ENCODE results near the gene CENPB.

The CENPB gene

DNA sequence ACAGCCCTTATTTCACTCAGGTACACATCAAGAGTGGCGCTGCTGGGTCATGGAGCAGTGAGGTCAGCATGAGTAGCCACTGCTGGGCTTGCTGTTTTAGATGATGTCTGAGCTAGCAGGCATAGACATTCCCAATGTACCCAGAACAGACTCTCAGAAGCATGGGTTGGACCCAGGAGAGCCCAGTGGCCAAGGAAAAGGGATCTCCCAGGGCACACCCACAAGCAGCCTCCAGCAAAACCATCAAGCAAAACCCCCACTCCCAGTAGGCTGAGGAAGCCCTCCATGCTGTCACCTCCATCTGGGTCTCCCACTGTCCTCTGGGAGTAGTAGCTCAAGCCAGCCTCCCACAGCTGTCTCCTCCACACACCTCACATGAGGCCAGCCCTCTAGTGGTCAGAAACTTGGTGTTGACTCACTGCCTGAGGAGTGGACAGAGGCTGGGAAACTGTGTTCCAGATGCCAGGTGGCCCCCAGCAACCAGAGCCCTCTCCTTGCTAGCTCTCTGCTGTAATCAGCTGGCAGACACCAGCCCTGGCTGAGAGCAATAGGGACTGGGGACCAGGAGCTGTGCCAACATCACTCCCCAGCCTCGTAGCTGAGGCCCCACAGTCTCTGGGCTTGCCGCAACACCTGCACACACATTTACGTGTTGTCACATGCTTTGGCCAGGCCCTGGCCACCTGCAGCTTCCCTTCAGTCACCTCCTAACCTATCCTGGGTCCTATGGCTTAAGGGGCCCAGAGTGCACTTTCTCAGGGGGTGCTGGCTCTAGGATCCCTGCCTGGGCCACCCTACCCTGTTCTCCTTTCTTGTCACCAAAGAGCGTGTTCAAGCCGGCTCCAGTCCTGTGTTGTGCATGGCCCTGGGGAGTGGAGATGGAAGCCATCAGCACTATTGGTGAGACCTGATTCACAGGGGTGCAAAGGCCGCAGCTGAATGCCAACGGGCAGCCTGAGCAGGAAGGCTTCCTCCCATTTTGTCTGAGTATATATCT, 31.9 kb upstream of the CENPB start:
- Mint-ChIP-seq H3K36me3 (ENCODE audit: low read depth) (peaks cover 30% of the 10 kb centered on the region), H3K27ac (peak overlapping the region; percentile 99), H3K4me3 (no peak overlapping the region), H3K9me3 (no peaks in the 10 kb centered on the region), H3K4me1 (ENCODE audit: low read depth) (peaks cover 38% of the 10 kb centered on the region), H3K27me3 (peaks cover 2% of the 10 kb centered on the region)
- intact Hi-C loops (cut with micrococcal nuclease), result no loop called here

DNA sequence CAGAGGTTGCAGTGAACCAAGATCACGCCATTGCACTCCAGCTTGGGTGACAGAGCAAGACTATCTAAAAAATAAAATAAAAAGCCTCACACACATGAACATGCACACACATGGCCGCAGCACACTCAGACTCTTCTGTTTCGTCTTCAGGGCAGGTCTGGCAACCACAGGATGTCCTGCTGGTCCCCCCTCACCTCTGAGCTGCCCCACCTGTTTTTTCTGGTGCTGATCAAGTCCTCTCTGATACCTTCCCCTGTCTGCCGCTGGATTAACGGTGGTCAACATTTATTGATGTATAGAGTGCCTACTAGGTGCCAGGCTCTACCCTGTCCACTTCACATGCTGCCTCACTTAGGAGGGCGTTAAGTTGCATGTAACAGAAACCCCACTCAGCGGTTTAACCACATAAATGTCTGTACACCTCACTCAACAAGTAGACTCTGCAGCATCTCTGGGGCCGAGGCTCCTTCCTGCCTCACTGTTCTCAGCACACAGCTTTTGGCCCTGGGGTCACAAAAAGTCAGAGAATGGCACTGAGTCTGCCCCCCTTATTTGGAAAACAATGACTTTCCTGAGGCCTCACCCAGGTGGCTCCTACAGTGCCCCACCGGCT, 29.3 kb upstream of the CENPB start:
- peaks cover 2% of the 10 kb centered on the region for H3K27me3 Mint-ChIP-seq
- peaks cover 50% of the 10 kb centered on the region for H3K4me1 Mint-ChIP-seq (ENCODE audit: low read depth)
- H3K27ac Mint-ChIP-seq, result peak overlapping the region; percentile 1
- intact Hi-C loops (cut with micrococcal nuclease), result no loop called here
- no peak overlapping the region for H3K4me3 Mint-ChIP-seq
- H3K36me3 Mint-ChIP-seq (ENCODE audit: low read depth), result peaks cover 13% of the 10 kb centered on the region
- H3K9me3 Mint-ChIP-seq, result no peaks in the 10 kb centered on the region

DNA sequence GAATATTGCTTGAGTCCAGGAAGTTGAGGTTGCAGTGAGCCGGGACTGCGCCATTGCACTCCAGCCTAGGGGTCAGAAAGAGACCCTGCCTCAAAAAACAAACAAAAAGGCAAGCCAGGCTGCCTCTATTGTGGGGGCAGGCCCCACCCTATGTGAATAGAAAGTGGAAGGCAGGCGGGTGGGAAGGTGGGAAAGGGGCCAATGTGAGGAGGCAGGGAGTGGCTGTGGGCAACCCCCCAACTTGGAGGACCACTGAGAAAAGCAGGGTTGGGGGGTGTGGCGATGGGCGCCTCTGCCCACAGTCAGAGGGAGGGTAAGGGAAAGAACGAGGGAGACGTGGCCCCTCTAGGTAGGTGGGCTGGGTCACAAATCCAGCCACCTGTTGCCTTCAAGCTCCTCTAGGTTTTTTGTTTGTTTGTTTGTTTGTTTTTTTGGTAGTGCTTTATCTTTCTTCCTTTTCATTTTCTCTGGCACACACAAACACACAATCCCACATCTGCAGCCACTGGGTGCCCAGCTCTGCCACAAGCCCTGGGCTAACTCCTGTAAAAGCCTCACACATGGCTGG, 28.5 kb upstream of the CENPB start:
- Mint-ChIP-seq H3K4me1 (ENCODE audit: low read depth) (peaks cover 57% of the 10 kb centered on the region), H3K4me3 (no peak overlapping the region)
- intact Hi-C loops (cut with micrococcal nuclease), result no loop called here

DNA sequence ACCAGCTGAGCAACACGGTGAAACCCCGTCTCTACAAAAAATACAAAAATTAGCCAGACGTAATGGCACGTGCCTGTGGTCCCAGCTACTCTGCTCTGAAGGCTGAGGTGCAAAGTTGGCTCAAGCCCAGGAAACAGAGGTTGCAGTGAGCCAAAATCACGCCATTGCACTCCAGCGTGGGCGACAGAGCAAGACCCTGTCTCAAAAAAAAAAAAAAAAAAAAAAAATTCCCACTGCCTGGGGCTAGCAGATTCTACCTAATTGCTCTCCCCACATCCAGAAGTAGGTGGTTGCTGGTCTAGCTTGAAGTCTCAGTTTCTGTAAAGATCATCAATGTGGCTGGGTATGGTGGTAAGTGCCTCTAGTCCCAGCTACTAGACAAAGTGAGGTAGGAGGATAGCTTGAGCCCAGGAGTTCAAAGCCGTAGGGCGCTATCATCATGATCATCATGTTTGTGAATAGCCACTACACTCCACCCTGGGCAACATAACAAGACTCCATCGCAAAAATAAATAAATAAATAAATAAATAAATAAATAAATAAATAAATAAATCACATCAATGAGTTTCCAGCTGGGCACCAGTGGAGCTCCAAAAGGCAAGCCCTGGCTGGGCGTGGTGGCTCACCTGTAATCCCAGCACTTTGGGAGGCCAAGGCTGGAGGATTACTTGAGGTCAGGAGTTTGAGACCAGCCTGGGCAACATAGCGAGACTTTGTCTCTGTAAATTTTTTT, 27.5 kb upstream of the CENPB start:
- H3K4me1 Mint-ChIP-seq (ENCODE audit: low read depth), result peaks cover 50% of the 10 kb centered on the region
- no peaks in the 10 kb centered on the region for H3K9me3 Mint-ChIP-seq
- H3K36me3 Mint-ChIP-seq (ENCODE audit: low read depth), result peaks cover 6% of the 10 kb centered on the region
- intact Hi-C loops (cut with micrococcal nuclease), result no loop called here
- no peak overlapping the region for H3K4me3 Mint-ChIP-seq
- H3K27ac Mint-ChIP-seq, result peak overlapping the region; percentile 97
- H3K27me3 Mint-ChIP-seq, result peaks cover 2% of the 10 kb centered on the region

More for the DNA sequence above, 28.5 kb upstream of the CENPB start:
- Mint-ChIP-seq H3K9me3 (no peaks in the 10 kb centered on the region), H3K27ac (peak overlapping the region; percentile 1), H3K36me3 (ENCODE audit: low read depth) (peaks cover 6% of the 10 kb centered on the region), H3K27me3 (peaks cover 2% of the 10 kb centered on the region)

- peaks cover 2% of the 10 kb centered on the region for H3K27me3 Mint-ChIP-seq
- peaks cover 6% of the 10 kb centered on the region for H3K36me3 Mint-ChIP-seq (ENCODE audit: low read depth)
- peaks cover 43% of the 10 kb centered on the region for H3K4me1 Mint-ChIP-seq (ENCODE audit: low read depth)
- H3K4me3 Mint-ChIP-seq, result no peak overlapping the region
- H3K27ac Mint-ChIP-seq, result peak overlapping the region; percentile 97
- intact Hi-C loops (cut with micrococcal nuclease), result no loop called here
- H3K9me3 Mint-ChIP-seq, result no peaks in the 10 kb centered on the region
These were observed 26.7 kb upstream of the CENPB start for GRCh38 chr20:3812975-3813847.

DNA sequence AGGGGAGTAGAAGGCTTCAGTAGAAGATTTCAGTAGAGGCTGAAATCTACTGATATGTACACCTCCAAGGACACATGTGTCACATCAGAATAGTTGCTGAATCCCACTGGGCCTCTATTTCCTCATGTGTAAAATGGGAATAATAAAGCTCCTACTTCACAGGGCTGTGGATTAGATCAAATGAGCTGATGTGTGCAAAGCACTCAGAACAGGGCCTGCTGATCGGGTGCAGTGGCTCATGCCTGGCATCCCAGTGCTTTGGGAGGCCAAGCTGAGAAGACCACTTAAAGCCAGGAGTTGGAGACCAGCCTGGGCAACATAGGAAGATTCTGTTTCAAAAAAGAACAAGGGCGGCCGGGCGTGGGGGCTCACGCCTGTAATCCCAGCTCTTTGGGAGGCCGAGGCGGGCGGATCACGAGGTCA, 25.7 kb upstream of the CENPB start:
- Mint-ChIP-seq H3K4me3 (no peak overlapping the region), H3K36me3 (ENCODE audit: low read depth) (peaks cover 6% of the 10 kb centered on the region), H3K9me3 (no peaks in the 10 kb centered on the region), H3K27me3 (peaks cover 2% of the 10 kb centered on the region), H3K27ac (peak overlapping the region; percentile 97), H3K4me1 (ENCODE audit: low read depth) (peaks cover 50% of the 10 kb centered on the region)
- intact Hi-C loops (cut with micrococcal nuclease), result no loop called here

GRCh38 chr20:3811467-3812258, 25.1 kb upstream of the CENPB start:
- peak overlapping the region; percentile 84 for H3K4me3 Mint-ChIP-seq
- H3K27me3 Mint-ChIP-seq, result peaks cover 2% of the 10 kb centered on the region
- peaks cover 6% of the 10 kb centered on the region for H3K36me3 Mint-ChIP-seq (ENCODE audit: low read depth)
- no peaks in the 10 kb centered on the region for H3K9me3 Mint-ChIP-seq
- peaks cover 56% of the 10 kb centered on the region for H3K4me1 Mint-ChIP-seq (ENCODE audit: low read depth)
- H3K27ac Mint-ChIP-seq, result peak overlapping the region; percentile 97
- intact Hi-C loops (cut with micrococcal nuclease), result loop anchor here (1.0 to 2.0 kb wide), 2 partner anchors 9 to 15 kb away; partner anchors contain the start of genes AP5S1 and CDC25B

- H3K4me3 Mint-ChIP-seq, result peak overlapping the region; percentile 66
- no peaks in the 10 kb centered on the region for H3K27me3 Mint-ChIP-seq
- peaks cover 35% of the 10 kb centered on the region for H3K36me3 Mint-ChIP-seq (ENCODE audit: low read depth)
- H3K27ac Mint-ChIP-seq, result peak overlapping the region; percentile 84
- intact Hi-C loops (cut with micrococcal nuclease), result no loop called here
- H3K9me3 Mint-ChIP-seq, result no peaks in the 10 kb centered on the region
- H3K4me1 Mint-ChIP-seq (ENCODE audit: low read depth), result peaks cover 85% of the 10 kb centered on the region
These were observed 22.0 kb upstream of the CENPB start for GRCh38 chr20:3808544-3808943.

DNA sequence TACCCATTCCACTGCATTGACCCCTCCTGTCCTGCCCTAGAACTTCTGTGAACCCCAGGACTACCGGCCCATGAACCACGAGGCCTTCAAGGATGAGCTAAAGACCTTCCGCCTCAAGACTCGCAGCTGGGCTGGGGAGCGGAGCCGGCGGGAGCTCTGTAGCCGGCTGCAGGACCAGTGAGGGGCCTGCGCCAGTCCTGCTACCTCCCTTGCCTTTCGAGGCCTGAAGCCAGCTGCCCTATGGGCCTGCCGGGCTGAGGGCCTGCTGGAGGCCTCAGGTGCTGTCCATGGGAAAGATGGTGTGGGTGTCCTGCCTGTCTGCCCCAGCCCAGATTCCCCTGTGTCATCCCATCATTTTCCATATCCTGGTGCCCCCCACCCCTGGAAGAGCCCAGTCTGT, 18.2 kb upstream of the CENPB start:
- Mint-ChIP-seq H3K27me3 (no peaks in the 10 kb centered on the region), H3K4me3 (no peak overlapping the region), H3K4me1 (ENCODE audit: low read depth) (peaks cover 74% of the 10 kb centered on the region), H3K36me3 (ENCODE audit: low read depth) (peaks cover 67% of the 10 kb centered on the region), H3K27ac (peak overlapping the region; percentile 84), H3K9me3 (no peaks in the 10 kb centered on the region)
- intact Hi-C loops (cut with micrococcal nuclease), result no loop called here

DNA sequence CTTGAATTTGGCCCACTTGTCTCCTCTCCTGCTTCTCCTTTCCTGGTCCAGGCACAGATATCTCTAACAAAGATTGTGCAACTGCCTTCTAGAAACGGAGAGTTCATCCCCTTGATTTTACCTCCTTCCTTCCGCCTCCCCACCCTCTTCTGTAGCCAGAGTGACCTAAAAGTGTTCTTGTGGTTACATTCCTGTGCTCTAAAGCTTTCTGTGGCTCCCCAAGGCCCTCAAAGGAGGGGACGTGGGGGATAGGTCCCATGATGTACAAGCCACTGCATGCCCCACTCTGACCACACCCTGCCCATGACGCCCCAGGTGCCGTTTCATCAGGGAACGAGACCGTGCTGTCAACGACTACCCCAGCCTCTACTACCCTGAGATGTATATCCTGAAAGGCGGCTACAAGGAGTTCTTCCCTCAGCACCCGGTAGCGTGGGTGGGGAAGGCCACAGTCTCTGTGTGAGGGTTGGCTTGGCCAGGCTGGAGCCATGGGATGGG, 17.8 kb upstream of the CENPB start:
- Mint-ChIP-seq H3K4me1 (ENCODE audit: low read depth) (peaks cover 72% of the 10 kb centered on the region), H3K4me3 (no peak overlapping the region), H3K27ac (peak overlapping the region; percentile 47), H3K27me3 (no peaks in the 10 kb centered on the region), H3K9me3 (no peaks in the 10 kb centered on the region), H3K36me3 (ENCODE audit: low read depth) (peaks cover 72% of the 10 kb centered on the region)
- intact Hi-C loops (cut with micrococcal nuclease), result no loop called here

GRCh38 chr20:3803854-3804253, 17.3 kb upstream of the CENPB start:
- intact Hi-C loops (cut with micrococcal nuclease), result no loop called here
- Mint-ChIP-seq H3K36me3 (ENCODE audit: low read depth) (peaks cover 76% of the 10 kb centered on the region), H3K27ac (peak overlapping the region; percentile 47), H3K4me1 (ENCODE audit: low read depth) (peaks cover 76% of the 10 kb centered on the region), H3K4me3 (no peak overlapping the region), H3K9me3 (no peaks in the 10 kb centered on the region), H3K27me3 (no peaks in the 10 kb centered on the region)

DNA sequence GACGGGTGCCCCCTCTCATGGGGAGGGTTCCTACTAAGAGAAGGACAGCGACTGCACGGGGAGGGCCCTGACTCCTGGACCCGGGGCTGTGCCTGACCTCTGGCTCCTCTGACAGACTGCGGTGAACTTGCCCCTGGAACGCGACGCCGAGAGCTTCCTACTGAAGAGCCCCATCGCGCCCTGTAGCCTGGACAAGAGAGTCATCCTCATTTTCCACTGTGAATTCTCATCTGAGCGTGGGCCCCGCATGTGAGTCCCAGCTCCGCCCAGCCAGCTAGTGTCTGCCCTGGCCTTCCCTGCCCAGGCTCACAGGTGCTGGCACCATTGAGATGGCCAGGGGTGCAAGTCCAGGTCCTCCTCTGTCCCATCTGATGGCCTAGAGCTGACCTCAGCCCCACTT, 16.7 kb upstream of the CENPB start:
- Mint-ChIP-seq H3K27ac (peak overlapping the region; percentile 47), H3K4me3 (no peak overlapping the region), H3K36me3 (ENCODE audit: low read depth) (peaks cover 82% of the 10 kb centered on the region)

More for the DNA sequence above, 16.7 kb upstream of the CENPB start:
- intact Hi-C loops (cut with micrococcal nuclease), result no loop called here
- no peaks in the 10 kb centered on the region for H3K27me3 Mint-ChIP-seq
- no peaks in the 10 kb centered on the region for H3K9me3 Mint-ChIP-seq
- peaks cover 81% of the 10 kb centered on the region for H3K4me1 Mint-ChIP-seq (ENCODE audit: low read depth)

All from dendritic cell treated with granulocyte-macrophage colony-stimulating factor and Interleukin-4, amounts not matched to agents 40 ng/mL and 50 ng/mL, for 4 days (primary cell).